H9 (cell line): ENCODE data around the gene CRHR2. TPM values are rescaled to one million over a fixed set of nuclear protein-coding genes. Genes with fewer than 3 reads are reported as not detected.

ENCODE experiments used
- DNase-seq: peaks from one replicate; pipeline ENCODE4 v3.0.0-alpha.2; 2017
- H2AFZ ChIP-seq: one replicate; pipeline ENCODE4 v1.6.1; 2013; ENCODE audit warnings: mild to moderate bottlenecking, low read length, control low read depth, moderate library complexity
- H2AK5ac ChIP-seq: 2 replicates; pipeline ENCODE4 v1.6.1; 2013; ENCODE audit warnings: low read length, control low read depth, mixed read lengths; ENCODE audit not compliant: insufficient read length
- H2BK120ac ChIP-seq: one replicate; pipeline ENCODE4 v1.6.1; 2013; ENCODE audit warnings: low read depth, mild to moderate bottlenecking, low read length, control low read depth, inconsistent platforms; ENCODE audit not compliant: poor library complexity, severe bottlenecking
- H2BK12ac ChIP-seq: 2 replicates; pipeline ENCODE4 v1.6.1; 2013; ENCODE audit warnings: low read length, control low read depth, mixed read lengths, low read depth; ENCODE audit not compliant: insufficient read length
- H2BK15ac ChIP-seq: 2 replicates; pipeline ENCODE4 v1.6.1; 2013; ENCODE audit warnings: low read depth, low read length, control low read depth
- H2BK20ac ChIP-seq: one replicate; pipeline ENCODE4 v1.6.1; 2013; ENCODE audit warnings: low read depth, mild to moderate bottlenecking, low read length, control low read depth, inconsistent platforms; ENCODE audit not compliant: poor library complexity, severe bottlenecking
- H2BK5ac ChIP-seq: 2 replicates; pipeline ENCODE4 v1.6.1; 2013; ENCODE audit warnings: low read length, control low read depth, mixed read lengths; ENCODE audit not compliant: insufficient read length
- H3K14ac ChIP-seq: 2 replicates; pipeline ENCODE4 v1.6.1; 2013; ENCODE audit warnings: low read length, control low read depth; ENCODE audit not compliant: insufficient read depth
- H3K18ac ChIP-seq: 2 replicates; pipeline ENCODE4 v1.6.1; 2013; ENCODE audit warnings: low read depth, mild to moderate bottlenecking, mixed read lengths, low read length, control low read depth; ENCODE audit not compliant: insufficient read length
- H3K23ac ChIP-seq: 2 replicates; pipeline ENCODE4 v1.6.1; 2013; ENCODE audit warnings: low read length, control low read depth, mixed read lengths, low read depth; ENCODE audit not compliant: insufficient read length
- H3K23me2 ChIP-seq: 2 replicates; pipeline ENCODE4 v1.6.1; 2013; ENCODE audit warnings: low read depth, mild to moderate bottlenecking, mixed read lengths, low read length, control low read depth; ENCODE audit not compliant: insufficient read length, poor library complexity, severe bottlenecking
- H3K27ac ChIP-seq: 2 replicates; pipeline ENCODE4 v1.5.1; 2013; ENCODE audit warnings: low read length, control low read depth, mixed read lengths, low read depth; ENCODE audit not compliant: insufficient read length
- H3K27me3 ChIP-seq: 2 replicates; pipeline ENCODE4 v1.6.1; 2013; ENCODE audit warnings: low read length, control low read depth, inconsistent platforms; ENCODE audit not compliant: insufficient read depth
- H3K4ac ChIP-seq: 2 replicates; pipeline ENCODE4 v1.6.1; 2013; ENCODE audit warnings: low read depth, mild to moderate bottlenecking, control low read depth, inconsistent platforms, low read length, moderate library complexity
- H3K4me1 ChIP-seq: 2 replicates; pipeline ENCODE4 v1.6.1; 2013; ENCODE audit warnings: low read length, control low read depth, inconsistent platforms; ENCODE audit not compliant: insufficient read depth
- H3K4me2 ChIP-seq: 2 replicates; pipeline ENCODE4 v1.6.1; 2013; ENCODE audit warnings: low read length, control low read depth, mixed read lengths; ENCODE audit not compliant: insufficient read length, insufficient read depth
- H3K56ac ChIP-seq: 2 replicates; pipeline ENCODE4 v1.6.1; 2013; ENCODE audit warnings: low read depth, mild to moderate bottlenecking, mixed read lengths, low read length, control low read depth; ENCODE audit not compliant: insufficient read length
- H3K79me1 ChIP-seq: 2 replicates; pipeline ENCODE4 v1.6.1; 2013; ENCODE audit warnings: low read depth, mild to moderate bottlenecking, moderate library complexity, low read length, control low read depth, inconsistent platforms; ENCODE audit not compliant: insufficient read depth, poor library complexity, severe bottlenecking
- H3K79me2 ChIP-seq: 2 replicates; pipeline ENCODE4 v1.6.1; 2013; ENCODE audit warnings: low read length, control low read depth, inconsistent platforms; ENCODE audit not compliant: insufficient read depth
- H3K9ac ChIP-seq: 2 replicates; pipeline ENCODE4 v1.6.1; 2013; ENCODE audit warnings: low read length, control low read depth, mixed read lengths; ENCODE audit not compliant: insufficient read length; ENCODE audit errors: extremely low read depth
- H3K9me3 ChIP-seq: one replicate; pipeline ENCODE4 v1.6.1; 2013; ENCODE audit warnings: low read depth, low read length, inconsistent platforms; ENCODE audit not compliant: control insufficient read depth
- H3T11ph ChIP-seq: one replicate; pipeline ENCODE4 v1.6.1; 2013; ENCODE audit warnings: mild to moderate bottlenecking, low read length, control low read depth, inconsistent platforms
- H4K20me1 ChIP-seq: one replicate; pipeline ENCODE4 v1.6.1; 2013; ENCODE audit not compliant: control insufficient read depth, insufficient read length, insufficient read depth
- H4K5ac ChIP-seq: 2 replicates; pipeline ENCODE4 v1.6.1; 2013; ENCODE audit warnings: low read depth, mild to moderate bottlenecking, mixed read lengths, low read length, control low read depth; ENCODE audit not compliant: insufficient read length
- H4K8ac ChIP-seq: replicated peaks from 2 replicates; pipeline ENCODE4 v1.6.1; 2013; ENCODE audit warnings: low read length, control low read depth, mixed read lengths, low read depth; ENCODE audit not compliant: insufficient read length
- H4K91ac ChIP-seq: 2 replicates; pipeline ENCODE4 v1.6.1; 2013; ENCODE audit warnings: low read depth, mild to moderate bottlenecking, moderate library complexity, mixed read lengths, low read length, control low read depth; ENCODE audit not compliant: insufficient read length
- H3K27ac Mint-ChIP-seq, 3 experiments: 2 replicates in 2 of 3; 3 replicates in 1 of 3; pipeline ENCODE4 v1.8.0; 2020 to 2021; ENCODE audit warnings: mixed read lengths in 3 of 3, mild to moderate bottlenecking in 1 of 3, moderate library complexity in 1 of 3
- H3K27me3 Mint-ChIP-seq: 2 replicates; pipeline ENCODE4 v1.8.0; 2021; ENCODE audit warnings: low read depth, mild to moderate bottlenecking, moderate library complexity, mixed read lengths
- H3K36me3 Mint-ChIP-seq, 3 experiments: 2 replicates in 2 of 3; 3 replicates in 1 of 3; pipeline ENCODE4 v1.8.0; 2020 to 2021; ENCODE audit warnings: low read depth in 3 of 3, mixed read lengths in 3 of 3; ENCODE audit not compliant: insufficient read depth in 1 of 3
- H3K4me1 Mint-ChIP-seq, 2 experiments: 2 replicates each; pipeline ENCODE4 v1.8.0; 2020; ENCODE audit warnings: mixed read lengths in 2 of 2
- H3K4me3 Mint-ChIP-seq, 2 experiments: 2 replicates in 1 of 2; 3 replicates in 1 of 2; pipeline ENCODE4 v1.8.0; 2020 to 2021; ENCODE audit warnings: mild to moderate bottlenecking in 2 of 2, mixed read lengths in 2 of 2, moderate library complexity in 1 of 2
- H3K9me3 Mint-ChIP-seq, 2 experiments: 2 replicates in 1 of 2; 3 replicates in 1 of 2; pipeline ENCODE4 v1.8.0; 2020; ENCODE audit warnings: mild to moderate bottlenecking in 2 of 2, mixed read lengths in 2 of 2, moderate library complexity in 1 of 2
- CTCF ChIP-seq: fragments of 200-600 bp; sonication (generic); conservative IDR thresholded peaks from 3 replicates; pipeline ENCODE4 v1.8.0; 2021; ENCODE audit warnings: antibody characterized with exemption, mild to moderate bottlenecking
- WGBS: extraction: QIAGEN DNeasy Blood & Tissue Kit; methylation state at CpG from one replicate; pipeline ENCODE4 v1.1.7; 2013; ENCODE audit warnings: missing lambda C conversion rate, low lambda C conversion rate, mixed read lengths; ENCODE audit not compliant: insufficient read length; ENCODE audit errors: extremely low coverage; 5-methylcytosine and 5-hydroxymethylcytosine counted together
- total RNA-seq: library from RNA; stranded (reverse); gene quantifications from 2 replicates; pipeline ENCODE4 v1.2.1, GENCODE V29; 2021

The CRHR2 gene
- total RNA-seq, 1 experiment from 2014 or later, result 0.07 TPM

- Mint-ChIP-seq H3K27ac (no peak overlapping the region), H3K9me3 (no peaks in the 10 kb centered on the region; a peak in 1 of 5 replicates), H3K36me3 (no peaks in the 10 kb centered on the region; a peak in 1 of 7 replicates), H3K4me1 (peaks cover 35 to 43% of the 10 kb centered on the region in 2 experiments), H3K4me3 (no peak overlapping the region), H3K27me3 (peaks cover 79% of the 10 kb centered on the region)
- Histone ChIP-seq H3K79me1 (no peaks in the 10 kb centered on the region), H3K9ac (no peak overlapping the region), H3K23ac (no peak overlapping the region), H3K4ac (no peak overlapping the region), H4K8ac (no peak overlapping the region), H3K14ac (no peak overlapping the region), H3K9me3 (no peaks in the 10 kb centered on the region), H3T11ph (no peak overlapping the region), H2AK5ac (no peak overlapping the region), H4K20me1 (peaks cover 3% of the 10 kb centered on the region), H3K18ac (no peak overlapping the region), H3K4me1 (peaks cover 7% of the 10 kb centered on the region; the same call in 1 of the 2 replicates), H3K4me2 (no peak overlapping the region), H3K27me3 (peaks cover 6% of the 10 kb centered on the region; the same call in 1 of the 2 replicates), H2BK15ac (no peak overlapping the region), H3K79me2 (no peaks in the 10 kb centered on the region), H2AFZ (no peak overlapping the region), H4K91ac (no peak overlapping the region), H2BK20ac (no peak overlapping the region), H3K27ac (no peak overlapping the region), H2BK12ac (no peak overlapping the region), H3K23me2 (peaks cover 14% of the 10 kb centered on the region), H4K5ac (no peak overlapping the region), H2BK120ac (no peak overlapping the region), H2BK5ac (no peak overlapping the region), H3K56ac (no peak overlapping the region)
- DNase-seq, result no peak
- no CpG with 5 or more reads among the region's 2 CpGs for WGBS
- no peak for TF ChIP-seq CTCF
These were observed 2.6 kb downstream of the CRHR2 start for GRCh38 chr7:30679664-30680063.
